H7 (cell line): ENCODE data around the gene CALML6. TPM values are rescaled to one million over a fixed set of nuclear protein-coding genes. Genes with fewer than 3 reads are reported as not detected.
"Not testable (repeated sequence)": the region's sequence is repeated elsewhere in the genome, so short reads cannot be mapped to it uniquely, and the experiment has no call there.

Source experiments
- DNase-seq: peaks from one replicate; pipeline ENCODE4 v3.0.0; 2012
- H3K27me3 ChIP-seq: 2 replicates; pipeline ENCODE4 v1.6.0; 2011; ENCODE audit warnings: mild to moderate bottlenecking, low read length; ENCODE audit not compliant: control insufficient read depth, insufficient read depth
- H3K36me3 ChIP-seq: replicated peaks from 2 replicates; pipeline ENCODE4 v1.5.1; 2011; ENCODE audit warnings: low read length; ENCODE audit not compliant: control insufficient read depth, insufficient read depth
- H3K4me3 ChIP-seq: 2 replicates; pipeline ENCODE4 v1.5.1; 2011; ENCODE audit warnings: low read depth, mild to moderate bottlenecking, control low read depth, low read length, moderate library complexity; ENCODE audit not compliant: insufficient read depth
- total RNA-seq: library from RNA; depleted of rRNA; stranded (reverse); fragments of >200 nt; shearing (Covaris generic); gene quantifications from 2 replicates; pipeline ENCODE4 v1.2.3, GENCODE V29; 2014

Gene CALML6
- total RNA-seq, 1 experiment from 2014 or later: 1.6 TPM

DNA sequence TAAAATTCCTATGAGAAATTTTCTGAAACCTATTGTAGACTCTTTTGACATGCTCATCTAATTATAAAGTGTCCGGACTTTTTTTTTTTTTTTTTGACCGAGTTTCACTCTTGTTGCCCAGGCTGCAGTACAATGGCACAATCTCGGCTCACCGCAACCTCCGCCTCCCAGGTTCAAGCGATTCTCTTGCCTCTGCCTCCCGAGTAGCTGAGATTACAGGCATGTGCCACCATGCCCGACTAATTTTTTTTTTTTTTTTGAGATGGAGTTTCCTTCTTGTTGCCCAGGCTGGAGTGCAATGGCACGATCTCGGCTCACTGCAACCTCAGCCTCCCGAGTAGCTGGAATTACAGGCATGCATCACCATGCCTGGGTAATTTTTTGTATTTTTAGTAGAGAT is 31.2 kb upstream of the CALML6 start:
- H3K4me3 ChIP-seq, H3K36me3 ChIP-seq, DNase-seq, H3K27me3 ChIP-seq: not testable (repeated sequence)

DNA sequence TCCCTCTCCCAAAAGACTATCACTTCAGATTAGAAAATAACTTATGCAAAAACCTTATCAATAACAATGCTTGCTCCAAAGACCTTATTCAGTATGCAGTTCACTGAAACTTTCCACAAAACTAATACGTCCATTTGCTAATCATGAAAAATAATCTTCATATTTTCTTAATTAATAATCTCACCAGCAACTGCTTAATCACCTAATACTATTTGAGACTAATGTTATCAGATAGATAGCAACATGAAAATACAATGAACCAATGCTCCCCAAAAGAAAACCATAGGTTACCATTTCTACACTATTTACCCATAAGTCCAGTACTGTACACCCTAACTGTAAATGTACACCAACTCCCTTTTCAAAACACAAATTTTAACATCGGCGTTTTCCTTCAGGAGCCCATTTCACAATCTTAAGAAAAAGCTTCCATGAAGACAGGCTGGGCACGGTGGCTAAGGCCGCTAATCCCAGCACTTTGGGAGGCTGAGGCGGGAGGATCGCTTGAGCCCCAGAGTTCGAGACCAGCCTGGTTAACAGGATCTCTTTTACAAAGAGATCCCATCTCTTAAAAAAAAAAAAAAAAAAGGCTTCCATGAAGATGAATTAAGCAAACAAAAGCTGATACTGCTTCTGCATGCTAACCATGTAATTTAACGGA is 25.8 kb upstream of the CALML6 start:
- Histone ChIP-seq H3K4me3 (peak overlapping the region; percentile 100), H3K27me3 (no peaks in the 10 kb centered on the region), H3K36me3 (no peaks in the 10 kb centered on the region)
- no peak for DNase-seq

DNA sequence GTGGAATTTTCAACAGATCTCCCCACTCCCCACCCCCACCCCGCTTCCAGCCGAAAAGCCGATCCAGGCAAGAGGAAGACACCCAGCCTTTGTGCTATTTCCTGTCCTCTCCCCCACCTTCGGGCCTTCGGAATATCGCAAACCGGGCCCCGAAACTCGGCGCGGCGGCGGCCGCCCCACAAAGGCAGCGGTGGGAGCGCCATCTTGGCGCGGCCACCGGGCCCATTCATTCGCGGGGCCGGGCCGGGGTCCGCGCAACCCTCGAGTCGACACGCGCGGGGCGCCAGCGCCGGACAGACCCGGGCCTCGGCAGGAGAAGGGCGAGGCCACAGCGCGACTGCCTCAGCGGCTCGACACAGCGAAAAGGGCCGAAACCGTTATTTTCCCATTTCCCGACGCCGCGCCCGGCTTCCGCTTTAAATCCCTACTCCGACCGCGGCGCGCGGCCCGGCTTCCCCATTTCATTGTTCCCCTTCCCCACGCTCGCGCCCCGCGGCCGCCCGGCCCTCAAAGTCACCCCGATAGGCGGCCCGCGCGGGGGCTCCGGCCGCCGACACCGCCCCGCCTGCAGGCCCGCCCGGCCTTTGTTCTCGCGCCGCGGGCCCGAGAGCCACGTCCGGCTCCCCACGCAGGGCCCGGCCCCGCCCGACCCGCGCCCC is 25.1 kb upstream of the CALML6 start:
- DNase-seq: peak; percentile 85
- Histone ChIP-seq H3K36me3 (no peaks in the 10 kb centered on the region), H3K4me3 (peak overlapping the region; percentile 100), H3K27me3 (no peaks in the 10 kb centered on the region)

DNA sequence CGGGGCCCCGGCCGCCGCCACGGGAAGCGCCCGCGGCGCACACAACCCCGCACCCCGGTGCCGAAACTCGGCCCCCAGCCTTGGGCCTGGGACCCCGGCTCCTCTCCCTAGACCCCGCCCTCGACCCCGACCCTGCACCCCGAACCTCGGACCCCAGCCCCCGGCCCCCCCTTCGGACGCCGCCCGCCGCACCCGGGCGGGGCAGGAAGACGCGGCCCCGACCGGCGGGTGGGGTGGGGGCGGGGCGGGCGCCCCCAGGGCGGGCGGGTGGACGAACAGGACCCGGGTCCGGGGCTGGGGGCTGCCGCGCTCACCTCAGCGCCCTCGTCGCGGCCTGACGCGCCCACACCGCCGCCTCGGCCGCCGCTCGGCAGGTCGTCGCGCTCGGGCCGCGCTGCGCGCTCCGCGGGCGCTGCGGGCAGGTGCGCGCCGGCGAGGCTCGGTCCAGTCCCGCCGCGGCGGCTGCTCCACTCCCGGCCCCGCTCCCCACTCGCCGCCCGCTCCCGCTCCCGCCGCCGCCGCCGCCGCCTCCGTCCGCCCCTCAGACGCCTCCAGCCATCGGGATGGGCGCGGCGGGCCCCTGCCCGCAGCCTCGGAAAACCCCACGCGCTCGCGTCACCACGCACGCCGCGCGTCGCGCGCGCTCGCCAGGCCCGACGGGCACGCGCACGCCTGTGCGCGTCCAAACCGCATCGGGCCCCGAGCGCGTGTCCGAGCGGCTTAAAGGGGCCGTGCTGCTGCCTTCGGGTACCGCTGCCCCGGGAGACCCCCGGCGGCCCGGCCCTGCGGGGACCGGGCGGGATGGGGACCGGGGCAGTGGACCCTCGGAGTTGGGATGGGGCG is 24.3 kb upstream of the CALML6 start, which contains the start of gene GNB1:
GNB1 (minus strand) TSS at position 582 of the 843 bp plus-strand sequence. CDS start 65,634 bp downstream, outside the sequence.
- H3K27me3 ChIP-seq: no peaks in the 10 kb centered on the region
- peak; percentile 97 for DNase-seq
- no peaks in the 10 kb centered on the region for H3K36me3 ChIP-seq
- H3K4me3 ChIP-seq: peak within 1 kb of the TSS; percentile 100

DNA sequence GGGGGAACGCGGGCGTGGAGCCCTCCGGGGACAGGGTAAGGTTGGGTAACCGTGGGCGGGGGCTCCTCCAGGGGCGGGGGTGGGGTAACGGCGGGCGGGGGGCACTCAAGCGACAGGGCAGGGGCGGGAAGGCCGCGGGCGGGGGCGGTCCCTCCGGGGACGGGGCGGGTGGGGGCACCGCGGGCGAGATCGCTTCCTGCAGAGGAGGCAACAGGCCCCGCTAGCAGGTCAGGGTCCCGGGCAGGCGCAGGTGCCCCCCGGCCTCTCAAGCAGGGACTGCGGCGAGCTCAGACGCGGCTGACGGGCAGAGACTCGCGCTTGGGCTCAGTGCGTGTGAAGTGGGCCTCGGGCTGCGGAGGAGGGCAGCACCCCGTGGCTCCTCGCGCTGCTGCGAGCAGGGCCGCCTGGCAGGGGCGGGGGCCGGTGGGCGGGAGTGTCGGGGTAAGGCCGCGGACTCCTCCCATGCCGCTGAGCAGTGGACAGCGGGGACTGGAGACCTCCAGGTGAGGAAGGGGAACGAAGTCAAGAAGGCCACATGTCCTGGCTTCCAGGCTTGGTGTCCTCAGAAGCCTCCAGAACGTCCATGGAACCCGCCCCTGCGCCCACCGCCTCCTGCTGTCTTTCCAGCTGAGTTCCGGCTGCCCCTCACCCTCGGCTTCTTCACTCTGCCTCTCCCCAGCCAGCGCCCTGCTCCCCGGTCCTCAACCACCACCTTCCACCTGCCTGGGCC is 23.5 kb upstream of the CALML6 start:
- Histone ChIP-seq H3K36me3 (no peaks in the 10 kb centered on the region), H3K4me3 (peak overlapping the region; percentile 100), H3K27me3 (no peaks in the 10 kb centered on the region)
- peak; percentile 90 for DNase-seq

DNA sequence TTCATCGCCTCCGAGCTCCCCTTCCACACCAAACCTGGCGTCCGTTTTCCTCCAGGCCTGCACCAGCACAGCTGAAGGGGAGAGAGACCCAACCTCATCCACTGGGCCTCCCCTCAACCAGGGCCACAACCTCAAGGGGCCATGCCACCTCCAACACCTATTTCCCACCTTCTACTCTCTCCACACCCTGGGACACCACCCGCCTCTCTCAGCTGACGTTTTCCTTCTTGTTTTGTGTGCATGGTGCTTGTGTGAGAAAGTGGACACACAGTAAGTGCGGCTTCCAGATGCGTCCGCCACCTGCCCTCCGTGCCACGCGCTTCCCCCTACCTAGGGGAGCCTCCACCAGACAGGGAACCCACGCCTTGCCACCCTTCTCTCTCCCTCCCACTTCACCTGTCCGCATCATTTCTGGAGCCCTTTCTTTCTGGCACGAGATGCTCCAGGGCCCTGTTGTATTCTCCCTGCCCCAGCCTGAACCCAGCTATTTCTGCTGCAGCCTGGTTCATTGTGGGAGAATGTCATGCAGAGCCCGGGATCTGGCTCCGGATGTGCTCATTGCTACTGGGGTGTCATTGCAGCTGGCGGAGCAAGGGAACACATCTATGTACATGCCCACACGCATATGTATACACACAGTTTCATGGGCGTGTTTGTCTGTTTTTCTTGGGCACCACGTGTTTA is 22.8 kb upstream of the CALML6 start:
- H3K4me3 ChIP-seq: peak overlapping the region; percentile 100
- DNase-seq: no peak
- H3K27me3 ChIP-seq: no peaks in the 10 kb centered on the region
- H3K36me3 ChIP-seq: no peaks in the 10 kb centered on the region

DNA sequence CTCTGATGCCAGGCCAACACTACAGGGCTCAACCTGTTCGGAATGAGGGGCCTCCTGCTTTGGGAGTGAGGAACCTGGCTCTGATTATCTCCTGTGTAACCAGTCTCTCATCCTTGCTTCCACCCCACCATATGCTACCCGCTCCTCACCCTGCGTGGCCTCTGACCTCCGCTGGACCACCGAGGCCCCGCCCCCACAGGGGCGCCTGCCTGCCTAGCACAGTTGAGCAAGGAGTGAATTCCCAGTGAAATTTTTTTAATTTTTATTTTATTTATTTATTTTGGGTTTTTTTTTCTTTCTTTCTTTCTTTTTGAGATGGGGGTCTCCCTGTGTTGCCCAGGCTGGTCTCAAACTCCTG is 22.3 kb upstream of the CALML6 start:
- Histone ChIP-seq H3K4me3 (no peak overlapping the region), H3K27me3 (no peaks in the 10 kb centered on the region), H3K36me3 (no peaks in the 10 kb centered on the region)
- DNase-seq: peak; percentile 51

DNA sequence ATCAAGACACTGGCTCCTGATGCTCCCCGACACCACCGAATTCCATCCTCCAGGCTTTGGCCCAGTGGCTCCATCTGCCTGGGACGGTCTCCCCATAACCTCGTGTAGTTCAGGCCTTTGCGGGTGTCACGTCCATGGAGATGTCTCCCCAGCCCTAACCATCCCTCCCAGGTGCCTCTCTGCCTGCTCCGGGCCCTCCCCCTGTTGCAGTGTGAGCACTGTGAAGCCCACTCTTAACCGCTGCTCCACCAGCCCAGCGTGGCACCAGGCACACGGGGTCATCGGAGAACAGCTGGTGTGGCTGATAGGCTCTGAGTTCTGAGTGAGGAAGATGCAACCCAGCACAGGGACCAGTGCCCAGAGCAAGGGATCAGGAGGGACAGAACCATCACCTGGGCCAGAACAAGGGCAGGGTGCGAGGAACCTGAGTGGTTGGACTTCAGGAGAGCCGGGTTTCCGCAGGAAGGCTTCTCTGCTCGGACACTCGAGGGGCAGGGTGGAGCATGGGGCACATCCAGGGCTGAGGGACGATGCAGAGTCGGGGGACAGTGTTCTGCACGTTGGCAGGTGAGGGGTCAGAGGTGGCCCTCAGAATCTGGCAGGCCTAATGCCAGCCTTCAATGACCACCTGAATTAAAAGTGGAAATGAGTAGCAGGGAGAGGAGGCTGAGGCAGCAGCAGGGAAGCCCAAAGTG is 21.6 kb upstream of the CALML6 start:
- H3K27me3 ChIP-seq: no peaks in the 10 kb centered on the region
- peak; percentile 51 for DNase-seq
- no peaks in the 10 kb centered on the region for H3K36me3 ChIP-seq
- H3K4me3 ChIP-seq: no peak overlapping the region

DNA sequence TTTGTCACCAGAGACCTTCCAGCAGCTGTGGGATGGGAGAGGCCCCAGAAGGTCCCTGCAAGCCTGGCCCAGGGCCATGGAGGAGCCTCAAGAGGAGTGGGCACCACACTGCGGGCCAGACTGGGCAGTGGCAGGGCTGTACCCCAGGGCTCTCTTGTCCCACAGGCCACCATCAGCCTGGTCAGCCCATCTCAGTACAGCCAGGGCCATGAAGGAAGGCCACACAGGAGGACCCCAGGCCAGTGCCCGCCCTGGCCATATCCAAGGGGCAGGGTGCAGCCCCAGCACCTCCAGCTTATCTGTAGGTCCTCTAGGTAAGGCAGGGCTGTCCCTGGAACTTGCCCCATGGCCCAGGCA is 21.1 kb upstream of the CALML6 start:
- Histone ChIP-seq H3K27me3 (no peaks in the 10 kb centered on the region), H3K4me3 (no peak overlapping the region), H3K36me3 (no peaks in the 10 kb centered on the region)
- no peak for DNase-seq

DNA sequence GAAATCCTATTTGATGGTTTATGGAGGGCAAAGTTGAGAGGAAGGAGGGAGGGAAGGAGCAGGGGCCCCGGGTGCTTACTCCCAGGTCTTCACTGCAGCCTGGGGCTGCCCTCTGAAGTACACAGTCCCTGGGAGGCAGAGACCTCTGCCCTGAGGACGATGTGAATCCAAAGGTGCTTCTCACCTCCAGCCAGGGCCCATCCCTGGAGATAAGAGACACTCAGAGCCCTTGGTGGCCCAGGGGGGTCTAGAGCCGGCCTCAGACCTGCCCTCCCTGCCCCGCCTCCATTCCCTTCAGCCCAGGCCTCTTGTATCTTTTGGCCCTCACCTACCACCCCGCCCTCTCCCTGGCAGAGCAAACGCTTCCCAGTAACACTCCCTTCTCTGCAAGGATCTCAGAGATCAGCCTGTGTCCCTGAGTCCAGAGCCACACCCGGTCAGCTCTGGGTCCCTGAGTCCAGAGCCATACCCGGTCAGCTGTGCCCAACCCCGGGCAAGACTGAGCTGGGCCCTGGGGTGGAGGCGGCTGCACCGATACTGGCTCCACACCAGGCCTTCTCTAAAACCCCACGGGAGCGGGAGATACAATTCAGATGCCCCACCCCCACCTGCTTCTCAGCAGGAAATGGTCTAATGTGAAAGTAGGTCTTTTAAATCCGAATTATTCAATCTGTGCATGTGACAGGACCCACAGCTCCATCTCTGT is 20.6 kb upstream of the CALML6 start:
- Histone ChIP-seq H3K27me3 (no peaks in the 10 kb centered on the region), H3K4me3 (no peak overlapping the region), H3K36me3 (no peaks in the 10 kb centered on the region)
- peak; percentile 82 for DNase-seq

DNA sequence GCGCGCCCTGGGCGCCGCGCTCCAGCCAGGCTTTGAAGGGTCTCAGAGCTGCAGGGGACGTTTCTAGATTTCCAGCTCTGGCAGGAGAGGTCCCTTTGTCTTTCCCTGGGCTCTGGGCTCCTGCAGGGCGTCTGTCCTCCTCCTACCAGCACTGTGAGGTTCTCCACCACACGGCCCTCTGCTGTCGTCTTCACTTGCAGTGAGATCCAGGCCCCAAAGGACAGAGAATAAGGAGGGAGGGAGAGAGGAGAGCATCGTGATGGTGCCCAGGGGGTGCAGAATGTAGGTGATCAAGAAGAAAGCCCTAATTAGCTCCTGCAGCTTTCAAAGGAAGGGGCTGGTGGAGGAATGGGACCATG is 20.0 kb upstream of the CALML6 start:
- Histone ChIP-seq H3K27me3 (no peaks in the 10 kb centered on the region), H3K4me3 (no peak overlapping the region), H3K36me3 (no peaks in the 10 kb centered on the region)
- peak; percentile 68 for DNase-seq

DNA sequence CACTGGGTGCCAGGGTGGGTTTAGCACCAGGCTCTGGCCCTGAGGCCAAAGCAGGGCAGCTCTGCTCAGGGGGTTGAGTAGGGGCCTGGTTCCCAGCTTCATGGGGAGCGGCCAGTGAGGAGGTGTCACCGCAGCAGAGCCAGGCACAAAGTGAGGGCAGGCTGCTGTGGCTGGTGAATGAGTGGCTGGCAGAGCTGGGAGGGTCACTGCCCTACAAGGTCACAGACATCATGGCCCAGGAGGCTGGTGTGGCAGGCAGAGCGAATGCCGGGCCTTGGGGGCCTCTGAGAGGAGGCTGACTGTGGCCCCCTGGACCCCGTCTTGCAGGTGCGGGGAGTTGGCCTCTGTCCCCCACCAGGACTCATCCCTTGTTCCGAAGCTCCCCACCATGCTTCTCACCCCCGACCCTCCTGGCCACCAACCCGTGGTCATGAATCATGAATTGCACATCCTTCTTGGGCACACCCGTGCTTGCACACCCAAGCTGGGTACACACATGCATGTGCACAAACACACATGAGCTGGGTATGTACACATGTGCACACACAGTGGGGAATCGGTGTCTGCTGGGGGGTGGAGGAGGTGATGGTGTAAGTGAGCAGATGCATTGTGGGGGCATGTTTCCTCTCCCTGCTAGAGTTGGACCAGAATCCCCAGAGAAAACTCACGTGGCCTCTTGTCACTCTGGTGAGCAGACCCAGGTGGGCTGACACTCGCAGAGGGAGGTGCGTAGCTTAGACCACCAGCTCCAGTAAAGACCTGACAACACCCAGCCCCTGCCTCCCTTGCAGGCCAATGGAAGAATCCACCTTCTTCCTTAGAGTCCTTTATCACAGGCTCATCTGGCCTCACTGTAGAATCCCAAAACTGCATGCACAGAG is 19.4 kb upstream of the CALML6 start:
- H3K4me3 ChIP-seq: no peak overlapping the region
- H3K36me3 ChIP-seq: no peaks in the 10 kb centered on the region
- no peaks in the 10 kb centered on the region for H3K27me3 ChIP-seq
- DNase-seq: peak; percentile 42
